Stimulated activated CD8-positive, alpha-beta memory T cell treated with anti-CD3 and anti-CD28 coated beads, Interleukin-7, amount 100 ng/mL, for 4 hours (primary cell): ENCODE results near the gene PRR7.
A peak's percentile ranks its signal among the peaks of the same experiment; 100 is the strongest.
"Not testable (repeated sequence)": the region's sequence is repeated elsewhere in the genome, so short reads cannot be mapped to it uniquely, and the experiment has no call there.

Source experiments
- DNase-seq, 2 donors: peaks; one replicate each; pipeline ENCODE4 v3.0.0-alpha.2; 2020; ENCODE audit warnings: low read depth in 2 of 2

Gene PRR7

DNA sequence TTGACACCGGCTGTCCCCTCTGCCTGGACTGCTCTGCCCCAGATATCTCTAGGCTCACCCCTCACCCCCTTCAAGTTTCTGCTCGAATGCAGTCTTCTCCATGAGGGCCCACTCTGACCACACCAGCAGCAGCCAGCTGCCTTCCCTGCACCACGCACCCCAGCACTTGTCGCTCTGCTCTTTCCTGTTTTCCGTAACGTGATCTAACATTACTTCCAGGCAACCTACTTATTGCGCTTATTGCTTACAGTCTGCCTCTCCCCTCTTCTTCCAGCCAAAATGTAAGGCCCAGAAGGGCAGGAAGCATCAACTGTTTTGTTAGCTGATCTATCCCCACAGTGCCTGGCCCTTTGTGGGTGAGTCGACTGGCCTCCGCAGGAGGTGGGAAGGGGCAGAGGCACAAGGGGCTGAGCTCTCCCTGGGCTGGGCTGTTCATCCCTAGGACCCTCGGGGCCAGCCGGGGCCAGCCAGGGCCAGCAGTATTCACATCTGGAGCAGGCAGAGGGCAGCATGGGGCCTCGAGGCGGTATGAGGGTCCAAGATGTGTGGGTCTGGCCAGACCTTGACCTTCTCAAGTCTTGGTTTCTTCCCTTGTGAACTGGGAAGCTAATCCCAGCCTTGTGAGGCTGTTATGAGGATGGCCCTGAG, 38.4 kb downstream of the PRR7 start:
- no peak for DNase-seq

DNA sequence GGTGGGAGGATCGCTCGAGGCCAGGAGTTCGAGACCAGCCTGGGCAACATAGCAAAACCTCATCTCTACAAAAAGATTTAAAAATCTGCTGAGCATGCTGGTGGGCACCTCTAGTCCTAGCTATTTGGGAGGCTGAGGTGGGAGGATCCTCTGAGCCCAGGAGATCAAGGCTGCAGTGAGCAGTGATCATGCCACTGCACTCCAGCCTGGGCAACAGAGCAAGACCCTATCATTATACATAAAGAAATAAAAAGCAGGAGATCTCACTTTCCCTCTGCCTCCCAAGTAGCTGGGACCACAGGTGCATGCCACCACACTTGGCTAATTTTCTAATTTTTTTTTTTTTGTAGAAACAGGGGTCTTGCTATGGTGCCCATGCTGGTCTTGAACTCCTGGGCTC, 39.1 kb downstream of the PRR7 start:
- not testable (repeated sequence) for DNase-seq

DNA sequence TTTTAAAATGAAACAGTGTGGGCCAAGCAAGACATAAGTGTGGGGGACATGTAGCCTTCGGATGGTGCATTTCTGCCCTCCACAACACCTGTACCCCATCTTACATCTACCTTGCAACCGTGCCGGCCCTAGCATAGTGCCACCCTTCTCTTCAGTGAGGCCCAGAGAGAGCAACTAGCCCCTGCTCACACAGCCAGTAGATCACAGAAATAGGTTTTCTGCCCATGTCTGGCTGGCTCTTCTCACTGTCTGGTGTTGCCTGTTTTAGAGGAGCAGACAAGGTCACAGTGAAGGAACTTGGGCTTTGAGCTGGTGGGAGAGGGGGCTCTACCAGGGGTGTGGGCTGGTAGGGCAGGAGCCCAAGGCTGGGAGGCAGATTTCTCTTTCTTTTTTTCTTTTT, 39.6 kb downstream of the PRR7 start:
- DNase-seq, result no peak

DNA sequence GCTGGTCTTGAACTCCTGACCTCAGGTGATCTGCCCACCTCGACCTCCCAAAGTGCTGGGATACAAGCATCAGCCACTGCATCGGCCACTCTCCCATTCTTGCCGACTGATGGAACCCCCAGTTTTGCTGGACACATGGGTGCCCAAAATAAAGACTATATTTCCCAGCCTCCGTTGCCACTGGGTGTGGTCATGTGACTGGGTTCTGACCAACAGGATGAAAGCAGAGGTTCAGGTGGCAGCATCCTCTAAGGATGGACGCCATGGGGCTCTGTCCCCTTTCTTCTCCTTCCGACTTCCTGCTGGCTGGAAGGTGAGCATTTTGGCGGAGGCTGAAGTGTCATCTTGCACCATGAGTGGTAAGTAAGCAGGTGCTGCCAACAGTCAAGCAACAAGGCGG, 40.5 kb downstream of the PRR7 start:
- DNase-seq, result no peak

DNA sequence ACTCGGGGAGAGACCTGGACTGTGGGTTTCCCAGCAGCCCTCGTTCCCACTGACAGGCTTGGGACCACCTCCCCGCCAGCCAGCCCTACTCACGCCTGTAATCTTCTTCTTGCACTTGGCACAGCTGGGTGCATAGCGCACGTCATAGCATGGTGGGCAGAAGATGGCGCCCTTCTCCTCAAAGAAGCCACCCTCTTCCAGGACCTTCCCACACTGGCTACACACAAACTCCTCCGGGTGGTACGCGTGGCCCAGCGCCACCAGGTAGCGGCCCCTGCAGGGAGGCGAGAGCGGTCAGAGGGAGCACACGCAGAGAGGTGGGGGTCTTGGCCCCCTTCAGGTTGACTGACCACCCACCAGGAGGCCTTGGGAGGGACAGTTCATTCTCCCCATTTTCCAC, 41.4 kb downstream of the PRR7 start:
- DNase-seq, result no peak

DNA sequence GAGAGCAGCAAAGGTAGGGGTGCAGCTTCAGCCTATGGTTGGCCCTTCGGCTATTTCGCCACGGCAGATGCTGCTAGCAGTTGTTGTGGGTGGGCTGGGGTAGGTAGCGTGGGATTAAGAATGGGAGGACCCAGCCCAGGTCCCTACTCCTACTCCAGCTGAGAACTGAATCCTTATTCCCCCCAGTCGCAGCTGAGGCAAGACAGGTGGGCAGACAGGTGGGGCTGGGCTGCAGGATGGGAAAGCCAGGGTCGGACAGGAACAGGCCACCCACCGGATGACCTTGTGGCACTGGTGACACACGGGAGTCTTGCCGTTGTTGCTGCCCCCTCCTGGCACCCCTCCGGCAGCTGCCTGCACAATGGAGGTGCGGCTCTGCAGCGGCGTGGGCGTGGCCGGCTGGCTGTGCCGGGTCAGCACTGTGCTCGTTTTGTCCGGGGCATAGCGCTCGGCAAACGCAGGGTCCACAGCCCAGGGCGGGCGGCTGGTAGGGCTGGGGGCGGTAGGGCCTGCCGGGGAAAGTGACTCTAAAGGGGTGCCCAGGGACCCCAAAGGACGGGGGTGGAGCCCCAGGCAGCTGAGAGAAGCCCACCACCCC, 42.6 kb downstream of the PRR7 start:
- no peak for DNase-seq

DNA sequence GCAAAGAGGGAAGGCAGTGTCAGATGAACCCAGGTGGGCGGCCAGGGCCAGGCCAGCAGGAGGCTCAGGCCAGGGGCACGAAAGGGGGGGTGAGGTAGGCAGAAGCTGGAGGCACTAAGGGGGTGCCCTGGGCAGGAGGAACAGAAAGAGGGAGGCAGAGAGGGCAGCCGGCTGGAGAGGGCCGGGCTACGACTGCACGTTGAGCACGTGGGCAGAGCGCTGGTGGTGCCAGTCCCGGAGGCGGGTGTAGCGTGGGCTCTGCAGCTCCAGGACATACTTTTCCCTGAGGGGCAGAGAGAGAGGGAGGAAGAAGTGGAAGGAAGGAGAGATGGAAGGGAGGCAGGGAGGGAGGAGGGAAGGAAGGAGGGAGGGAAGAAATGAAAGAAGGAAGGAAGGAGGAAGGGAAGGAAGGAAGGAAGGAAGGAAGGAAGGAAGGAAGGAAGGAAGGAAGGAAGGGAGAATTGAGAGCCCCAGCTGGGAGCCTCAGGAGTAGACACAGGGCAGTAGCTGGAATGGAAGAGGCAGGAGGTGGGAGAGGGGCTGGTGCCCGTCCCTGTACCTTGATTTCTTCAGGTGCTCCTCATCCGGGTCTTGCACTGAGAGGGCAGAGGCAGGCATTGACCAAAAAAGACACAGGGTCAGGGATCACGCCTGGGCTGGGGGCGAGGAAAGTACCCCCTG, 43.8 kb downstream of the PRR7 start:
- no peak for DNase-seq

DNA sequence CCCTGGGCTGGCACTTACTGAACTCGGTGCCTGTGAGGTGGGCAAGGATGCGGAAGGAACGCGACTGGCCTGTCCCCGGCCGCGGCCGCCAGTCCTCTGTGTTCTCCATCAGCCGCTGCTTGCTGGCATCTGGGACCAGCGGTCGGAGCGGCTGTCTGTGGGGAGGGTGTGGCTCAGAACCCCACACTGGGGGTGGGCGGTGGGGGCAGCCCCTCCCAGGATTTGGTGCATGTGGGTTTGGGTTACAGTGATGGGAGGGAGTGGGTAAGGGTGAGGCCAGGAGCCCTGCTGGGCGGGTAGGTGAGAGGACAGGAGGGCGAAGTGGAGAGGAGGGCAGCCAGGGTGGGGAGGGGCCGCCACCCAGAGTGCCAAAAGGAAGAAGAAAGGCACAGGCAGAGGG, 44.4 kb downstream of the PRR7 start:
- DNase-seq, result no peak

DNA sequence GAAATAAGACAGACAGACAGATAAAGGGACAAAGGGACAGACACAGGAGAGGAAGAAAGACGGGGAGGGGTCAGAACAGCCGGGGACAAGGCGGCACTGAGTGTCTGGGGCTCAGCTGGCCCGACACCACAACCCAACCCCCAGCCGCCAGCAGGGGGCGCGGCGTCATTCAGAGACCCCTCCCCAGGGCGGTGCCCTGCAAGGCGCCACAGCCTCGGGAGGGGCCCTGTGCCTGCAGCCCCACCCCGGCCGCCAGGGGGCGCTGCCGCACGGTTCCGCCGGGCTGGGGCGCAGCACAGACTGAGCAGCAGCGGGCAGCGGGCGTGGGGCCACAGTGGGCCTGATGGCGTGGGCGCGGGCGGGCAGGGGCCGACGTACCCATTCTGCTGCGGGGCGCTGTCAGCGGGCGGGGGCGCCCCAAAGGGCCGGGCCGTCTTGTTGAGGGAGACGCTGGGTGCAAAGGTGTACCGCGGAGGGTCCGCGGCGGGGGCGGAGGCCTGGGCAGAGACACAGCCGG, 44.9 kb downstream of the PRR7 start:
- DNase-seq, result no peak

DNA sequence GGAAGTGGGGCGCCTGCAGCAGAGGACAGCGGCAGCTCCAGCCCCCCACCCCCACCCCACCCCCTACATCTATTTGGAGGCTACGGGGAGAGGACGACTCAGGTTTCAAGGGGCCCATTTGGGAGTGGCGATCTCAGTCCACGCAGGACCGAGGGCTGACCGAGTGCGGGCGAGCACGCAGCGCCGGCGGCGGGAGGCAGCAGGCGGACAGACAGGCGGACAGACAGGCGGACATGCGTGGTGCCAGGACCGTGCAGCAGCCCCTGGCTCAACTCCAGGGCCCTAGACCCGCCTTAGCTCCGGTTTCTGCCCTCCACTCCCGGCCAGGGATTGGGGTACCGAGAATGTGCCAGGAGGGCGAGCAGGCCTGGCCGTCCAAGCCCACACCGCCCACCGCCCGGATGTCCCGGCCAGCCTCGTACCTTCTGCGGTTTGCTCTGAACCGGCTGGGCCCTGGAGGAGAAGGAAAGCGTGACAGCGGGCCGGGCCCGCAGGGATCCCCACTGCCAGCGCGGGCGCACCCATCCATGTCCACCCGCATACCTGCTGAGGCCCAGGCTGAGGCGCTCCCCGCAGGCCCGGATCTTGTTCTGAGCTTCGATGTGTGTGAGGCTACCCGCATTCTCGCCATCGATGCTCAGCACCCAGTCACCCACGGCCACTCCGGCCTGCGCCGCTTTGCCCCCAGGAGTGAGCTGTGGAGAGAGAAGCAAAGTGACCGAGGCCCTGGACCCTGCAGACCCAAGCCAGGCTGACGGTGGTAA, 45.6 kb downstream of the PRR7 start:
- DNase-seq, result no peak

DNA sequence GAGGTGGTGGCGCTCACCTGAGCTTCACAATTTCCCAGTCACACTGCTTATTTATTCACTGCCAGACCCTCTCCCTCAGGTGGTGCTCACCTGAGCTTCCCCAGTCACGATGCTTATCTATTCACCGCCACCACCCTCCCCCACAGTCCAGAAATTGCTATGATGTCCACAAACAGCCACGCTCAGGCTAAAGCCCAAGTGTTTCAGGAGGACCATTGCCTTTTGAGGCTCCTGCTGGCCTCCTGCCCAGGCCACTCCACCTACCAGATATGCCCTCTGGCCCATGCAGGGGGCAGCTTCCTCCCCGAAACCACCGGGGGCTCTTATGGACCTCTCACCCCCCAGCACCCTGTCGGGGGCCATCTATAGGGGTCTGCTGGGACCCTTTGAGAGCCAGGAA, 46.2 kb downstream of the PRR7 start:
- DNase-seq, result no peak

DNA sequence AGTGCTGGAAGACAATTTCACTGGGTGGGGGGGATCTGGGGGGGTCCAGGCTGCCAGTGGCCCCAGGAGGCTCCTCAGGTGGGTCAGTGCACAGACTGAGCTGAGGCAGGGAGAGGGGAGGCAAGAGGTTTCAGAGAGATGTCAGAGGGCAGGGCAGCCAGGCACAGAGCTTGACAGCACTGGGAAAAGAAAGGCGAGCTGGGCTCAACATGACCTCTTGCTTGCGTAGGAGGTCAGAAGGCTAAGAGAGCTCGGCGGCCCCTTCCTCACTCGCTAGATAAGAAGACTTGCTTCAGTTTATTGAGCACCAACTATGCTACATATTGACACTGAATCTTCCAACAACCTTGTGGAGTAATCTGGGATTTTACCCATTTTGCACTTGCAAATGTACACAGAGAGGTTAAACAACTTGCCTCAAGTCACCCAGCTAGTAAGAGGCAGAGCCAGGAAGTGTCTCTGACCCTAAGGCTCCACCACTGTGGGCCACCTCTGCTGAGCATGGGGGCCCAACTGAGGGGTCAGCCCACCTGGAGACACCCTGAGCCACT, 47.3 kb downstream of the PRR7 start:
- no peak for DNase-seq

DNA sequence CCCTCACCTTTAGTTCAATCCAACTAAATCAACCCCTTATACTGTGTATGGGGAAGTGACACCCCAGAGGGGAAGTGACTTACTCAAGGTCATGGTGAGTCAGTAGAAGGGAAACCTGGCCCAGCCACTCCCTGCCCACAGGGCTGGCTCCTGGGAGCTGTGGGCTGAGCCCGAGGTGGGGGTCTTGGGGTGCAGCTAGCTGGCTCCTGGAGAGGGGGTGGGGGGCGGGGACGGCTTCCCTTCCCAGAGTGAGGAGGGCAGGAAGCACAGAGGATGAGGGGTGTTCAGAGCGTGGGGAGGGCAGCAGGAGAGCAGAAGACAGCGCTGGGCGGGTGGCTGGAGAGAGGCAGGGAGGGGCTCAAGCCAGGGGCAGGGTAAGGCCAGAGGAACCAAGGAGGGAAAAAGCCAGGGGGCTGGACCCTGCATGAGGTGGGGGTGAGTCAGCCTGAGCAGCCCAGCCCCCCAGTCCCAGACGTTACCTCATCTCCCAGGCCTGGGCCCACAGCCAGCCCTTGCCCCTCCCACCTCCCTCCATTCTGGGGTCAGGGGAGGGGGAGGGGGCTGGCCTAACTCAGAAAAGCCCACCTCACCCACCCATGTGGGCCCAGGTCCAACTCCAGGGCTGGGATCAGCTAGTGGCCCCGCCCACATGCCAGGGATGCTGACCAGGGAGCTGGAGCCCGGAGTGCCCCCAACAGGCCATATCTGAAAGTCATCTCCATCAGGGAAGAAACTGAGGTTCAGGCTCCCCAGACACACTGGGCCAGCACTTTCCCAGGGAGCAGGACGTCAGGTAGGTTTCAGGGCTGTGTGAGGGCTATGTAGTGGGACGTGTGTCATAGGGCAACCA, 48.0 kb downstream of the PRR7 start:
- no peak for DNase-seq

DNA sequence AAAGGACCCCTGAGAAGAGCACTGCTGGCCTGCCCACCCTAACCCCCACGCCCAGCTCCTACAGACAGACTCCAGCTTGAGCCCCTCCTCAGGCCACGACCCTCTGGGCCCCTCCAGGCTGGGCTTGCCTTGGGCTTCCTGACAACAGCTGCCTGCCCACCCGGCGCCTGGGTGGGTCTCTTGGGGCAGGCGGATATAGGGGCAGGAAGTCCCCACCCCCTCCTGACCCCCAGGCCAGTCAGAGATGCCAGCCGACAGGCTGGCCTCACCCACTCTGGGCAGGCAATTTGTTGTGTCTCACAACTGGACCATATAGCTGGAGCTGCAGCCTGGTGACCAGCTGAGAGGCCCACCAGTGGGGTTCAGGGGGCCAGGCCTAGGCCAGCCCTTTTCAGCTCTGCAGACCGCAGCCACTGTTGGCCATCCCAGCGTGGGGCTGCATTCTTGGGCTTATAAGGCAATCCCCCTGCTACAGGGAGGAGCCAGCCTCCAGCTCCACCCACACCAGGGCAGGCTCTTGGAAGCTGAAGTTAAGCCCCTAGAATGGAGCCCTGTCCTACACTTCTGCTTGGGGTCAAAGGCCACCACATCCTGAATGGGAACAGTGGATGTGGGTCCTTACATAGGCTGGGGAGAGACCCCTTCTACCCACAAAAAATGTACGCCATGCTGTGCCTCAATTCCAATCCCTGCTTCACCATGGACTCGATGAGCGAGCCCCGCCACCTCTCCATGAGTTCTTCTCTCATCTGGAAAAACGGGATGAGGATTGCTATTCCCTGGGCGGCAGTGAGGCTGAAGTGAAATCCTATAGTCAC, 48.8 kb downstream of the PRR7 start:
- no peak for DNase-seq

DNA sequence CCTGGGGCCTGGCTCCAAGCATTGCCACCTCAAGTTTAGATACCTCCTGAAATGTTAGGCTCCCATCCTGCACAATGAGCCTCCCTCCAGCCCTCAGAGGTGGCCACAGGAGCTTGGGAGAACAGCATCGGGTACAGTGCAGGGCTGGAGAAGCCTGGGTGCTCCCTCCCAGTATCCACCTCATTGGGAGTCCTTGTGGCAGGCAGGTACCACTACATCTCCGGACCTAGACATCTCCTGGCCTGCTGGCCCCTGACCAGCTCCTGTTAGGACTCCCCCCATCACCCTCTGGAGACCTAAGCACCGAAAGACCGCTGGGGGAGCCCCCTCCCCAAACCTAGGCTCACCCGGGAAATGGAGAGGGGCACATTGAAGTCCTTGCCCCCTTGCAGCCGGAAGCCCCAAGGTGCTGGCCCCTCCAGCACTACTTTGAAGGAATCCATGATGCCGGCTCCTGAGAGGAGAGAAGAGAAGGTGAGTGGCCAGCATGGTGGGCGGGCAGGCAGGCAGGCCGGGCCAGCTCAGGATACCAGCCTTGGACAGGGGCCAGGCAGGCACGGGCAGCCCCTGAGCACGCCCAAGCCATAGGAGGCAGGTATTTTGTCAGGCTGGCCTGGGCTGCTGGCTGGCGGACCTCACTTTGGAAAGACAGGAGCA, 49.6 kb downstream of the PRR7 start:
- DNase-seq, result no peak

DNA sequence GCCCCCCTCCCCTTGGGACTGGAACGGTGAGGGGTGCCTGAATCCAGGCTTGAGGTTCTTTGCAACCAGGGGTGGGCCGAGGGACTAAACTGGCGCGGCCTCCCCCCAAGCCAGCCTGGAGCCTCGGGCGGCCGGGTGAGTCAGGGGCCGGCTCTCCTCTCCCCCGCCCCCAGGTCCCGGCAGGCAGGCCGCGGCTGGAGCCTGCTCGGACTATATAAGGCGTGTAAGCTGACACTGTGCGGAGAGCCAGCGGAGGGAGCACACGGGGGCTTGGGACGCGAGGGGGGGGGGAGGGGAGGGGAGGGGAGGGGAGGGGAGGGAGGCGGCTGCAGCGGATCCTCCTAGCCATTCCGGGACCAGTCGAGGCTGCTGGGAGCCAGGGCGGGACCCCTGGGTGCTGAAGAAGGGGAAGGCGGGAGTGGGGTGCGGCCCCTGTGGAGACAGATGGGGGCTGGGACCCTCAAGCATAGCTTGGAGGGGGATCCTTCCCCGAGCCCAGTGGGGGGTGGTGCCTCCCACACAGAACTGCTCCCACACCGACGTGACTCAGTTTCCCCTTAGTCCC, 50.2 kb downstream of the PRR7 start:
- no peak for DNase-seq

DNA sequence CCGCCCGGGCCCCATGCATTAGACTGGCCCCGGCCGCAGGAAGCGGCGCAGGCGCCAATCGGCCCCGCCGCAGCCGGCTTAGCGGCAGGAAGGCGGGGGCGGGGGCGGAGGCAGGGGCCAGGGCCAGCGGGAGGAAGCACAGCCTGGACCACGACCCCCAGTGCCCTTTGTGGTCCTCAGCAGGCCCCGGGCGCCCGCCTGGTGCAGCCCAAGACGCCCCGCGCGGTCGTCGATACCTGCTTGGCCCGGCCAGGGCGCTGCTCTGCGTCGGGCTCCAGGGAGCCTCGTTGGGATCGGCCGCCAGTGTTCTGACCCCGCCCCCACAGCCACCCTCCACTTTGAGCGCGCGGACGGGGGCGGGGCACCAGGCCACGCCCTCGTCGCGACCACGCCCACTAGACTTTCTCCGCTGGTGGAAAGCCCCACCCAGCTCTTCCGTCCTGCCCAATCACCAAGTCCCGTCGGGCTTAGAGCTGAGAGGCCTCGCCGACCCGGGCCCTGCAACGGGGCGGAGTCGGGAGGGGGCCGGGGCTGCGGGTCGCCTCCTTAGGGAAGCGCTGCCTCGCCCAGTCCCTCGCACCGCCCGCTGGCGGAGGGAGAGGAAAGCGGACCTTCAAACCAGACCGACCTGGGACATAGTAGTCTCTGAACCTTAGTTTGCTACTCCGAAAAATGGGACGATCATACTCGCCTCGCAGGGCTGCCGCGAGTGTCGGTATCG, 50.8 kb downstream of the PRR7 start, which contains the start of gene PDLIM7:
PDLIM7 (minus strand) TSS at position 313 of the 721 bp plus-strand sequence. CDS start 1,092 bp downstream, outside the sequence.
- peak; percentile 82 to 87 for DNase-seq

DNA sequence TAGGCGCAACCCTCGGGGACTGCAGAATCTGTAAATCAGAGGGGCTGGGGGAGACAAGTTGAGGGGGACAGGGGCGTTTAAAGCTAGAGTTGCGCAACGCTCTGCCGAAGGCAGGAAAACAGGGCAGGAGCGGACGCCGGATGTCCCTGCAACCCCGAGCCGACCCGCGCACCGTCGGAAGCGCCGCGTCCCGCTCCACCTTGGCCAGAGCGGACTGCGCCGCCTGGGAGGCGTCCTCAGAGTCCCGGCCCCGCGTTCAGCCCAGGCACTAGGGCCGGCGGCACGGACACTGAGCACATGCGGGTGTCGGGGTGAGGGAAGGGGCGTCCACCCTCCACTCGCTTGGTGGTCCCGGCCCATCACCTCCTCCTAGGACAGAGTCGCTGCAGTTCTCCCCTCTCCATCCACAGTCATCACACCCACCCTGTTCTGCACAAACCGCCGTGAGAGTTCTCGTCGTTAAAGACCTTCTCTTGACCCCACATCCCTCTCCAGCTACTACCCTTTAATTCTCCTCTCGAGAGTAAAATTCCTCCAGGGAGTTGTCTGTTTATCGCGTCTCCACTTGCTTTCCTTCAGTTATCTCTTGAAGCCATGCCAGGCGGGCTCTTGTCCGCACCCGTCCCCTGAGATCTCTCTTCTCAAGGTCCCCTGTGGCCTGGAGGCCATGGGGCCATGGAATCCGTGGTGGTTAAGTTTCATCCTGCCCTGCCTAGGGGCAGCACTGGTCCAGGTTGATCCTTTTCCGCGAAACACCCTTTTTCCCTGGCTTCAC, 51.6 kb downstream of the PRR7 start:
- DNase-seq, result no peak
